Smooth muscle cell (in vitro differentiated cells): ENCODE results near the gene GALT. TPM values are rescaled to one million over a fixed set of nuclear protein-coding genes. Genes with fewer than 3 reads are reported as not detected.

Source experiments
- DNase-seq: peaks from one replicate; lab custom pipeline; 2025; ENCODE audit not compliant: unreplicated experiment; lab: John Stamatoyannopoulos, UW
- H2AFZ ChIP-seq: fragments of 200-600 bp; sonication (generic); 2 replicates; pipeline ENCODE4 v1.6.0; 2016; ENCODE audit warnings: antibody characterized with exemption, low read depth, mild to moderate bottlenecking
- H3F3A ChIP-seq: fragments of 200-600 bp; sonication (generic); 2 replicates; pipeline ENCODE4 v1.6.0; 2017; ENCODE audit warnings: antibody characterized with exemption, low read depth
- H3K27ac ChIP-seq: fragments of 200-600 bp; sonication (generic); 2 replicates; pipeline ENCODE4 v1.5.1; 2016; ENCODE audit warnings: low read depth, mild to moderate bottlenecking
- H3K27me3 ChIP-seq: fragments of 200-600 bp; sonication (generic); 2 replicates; pipeline ENCODE4 v1.6.1; 2016; ENCODE audit warnings: low read depth, mild to moderate bottlenecking
- H3K36me3 ChIP-seq: fragments of 200-600 bp; sonication (generic); 2 replicates; pipeline ENCODE4 v1.5.1; 2016; ENCODE audit warnings: low read depth
- H3K4me1 ChIP-seq: fragments of 200-600 bp; sonication (generic); 2 replicates; pipeline ENCODE4 v1.5.1; 2016; ENCODE audit warnings: low read depth
- H3K4me2 ChIP-seq: fragments of 200-600 bp; sonication (generic); 2 replicates; pipeline ENCODE4 v1.6.0; 2016; ENCODE audit warnings: mild to moderate bottlenecking
- H3K4me3 ChIP-seq: fragments of 200-600 bp; sonication (generic); 2 replicates; pipeline ENCODE4 v1.5.1; 2016; ENCODE audit warnings: mild to moderate bottlenecking
- H3K79me2 ChIP-seq: fragments of 200-600 bp; sonication (generic); 2 replicates; pipeline ENCODE4 v1.6.0; 2016; ENCODE audit warnings: low read depth, mild to moderate bottlenecking
- H3K9ac ChIP-seq: fragments of 200-600 bp; sonication (generic); 2 replicates; pipeline ENCODE4 v1.6.0; 2016; ENCODE audit warnings: low read depth
- H3K9me3 ChIP-seq: fragments of 200-600 bp; sonication (generic); replicated peaks from 2 replicates; pipeline ENCODE4 v1.5.1; 2016; ENCODE audit warnings: low read depth
- H4K20me1 ChIP-seq: fragments of 200-600 bp; sonication (generic); 2 replicates; pipeline ENCODE4 v1.6.0; 2016; ENCODE audit warnings: low read depth
- CTCF ChIP-seq: fragments of 200-600 bp; sonication (generic); IDR thresholded peaks from 2 replicates; pipeline ENCODE4 v1.5.1; 2017; ENCODE audit warnings: borderline replicate concordance, mild to moderate bottlenecking, antibody characterized with exemption; ENCODE audit not compliant: insufficient read depth, poor library complexity, severe bottlenecking
- WGBS: methylation state at CpG from one replicate; pipeline ENCODE4 v1.1.7; 2016; ENCODE audit warnings: low lambda C conversion rate; 5-methylcytosine and 5-hydroxymethylcytosine counted together
- polyA plus RNA-seq: library from polyadenylated mRNA; unstranded; fragments of >200 nt; fragmentation: Nextera tagmentation; extraction: Ambion mirVana; gene quantifications from 2 replicates; pipeline ENCODE4 v1.2.1, GENCODE V29; 2016
- total RNA-seq: library from RNA; depleted of rRNA; stranded (reverse); fragments of >200 nt; gene quantifications from 2 replicates; pipeline ENCODE4 v1.2.3, GENCODE V29; 2014

GALT gene
- total and polyA plus RNA-seq, 2 experiments from 2014 or later: 32.9 to 46.4 TPM

GRCh38 chr9:34655394-34655793 lies 8.9 kb downstream of the GALT start:
- no peak overlapping the region for H3K9ac ChIP-seq
- 72% methylated on average over 5 of the region's 5 CpGs for WGBS
- DNase-seq: no peak

GRCh38 chr9:34656992-34657391 lies 10.5 kb downstream of the GALT start:
- Histone ChIP-seq H3K9me3 (no peaks in the 10 kb centered on the region), H3F3A (peaks cover 7% of the 10 kb centered on the region), H3K79me2 (no peaks in the 10 kb centered on the region), H3K4me3 (no peak overlapping the region), H3K4me2 (no peak overlapping the region), H3K4me1 (peaks cover 19% of the 10 kb centered on the region), H3K9ac (no peak overlapping the region), H4K20me1 (no peaks in the 10 kb centered on the region), H2AFZ (no peak overlapping the region), H3K27ac (no peak overlapping the region), H3K27me3 (no peaks in the 10 kb centered on the region), H3K36me3 (no peaks in the 10 kb centered on the region)
- no peak for DNase-seq
- TF ChIP-seq CTCF: no peak
- 94% methylated on average over 5 of the region's 5 CpGs for WGBS

More at GRCh38 chr9:34655394-34655793, 8.9 kb downstream of the GALT start:
- no peak overlapping the region for H3K4me3 ChIP-seq
- no peak overlapping the region for H3K4me2 ChIP-seq
- H2AFZ ChIP-seq: no peak overlapping the region
- no peaks in the 10 kb centered on the region for H3K27me3 ChIP-seq
- H3K36me3 ChIP-seq: no peaks in the 10 kb centered on the region
- peaks cover 17% of the 10 kb centered on the region for H3F3A ChIP-seq
- no peaks in the 10 kb centered on the region for H3K9me3 ChIP-seq
- no peaks in the 10 kb centered on the region for H4K20me1 ChIP-seq
- peaks cover 19% of the 10 kb centered on the region for H3K4me1 ChIP-seq
- H3K27ac ChIP-seq: no peak overlapping the region
- no peaks in the 10 kb centered on the region for H3K79me2 ChIP-seq
- no peak for TF ChIP-seq CTCF

GRCh38 chr9:34658461-34658860 lies 12.0 kb downstream of the GALT start:
- H3F3A ChIP-seq: peaks cover 6% of the 10 kb centered on the region
- no peaks in the 10 kb centered on the region for H3K27me3 ChIP-seq
- 95% methylated on average over 14 of the region's 14 CpGs for WGBS
- H3K79me2 ChIP-seq: no peaks in the 10 kb centered on the region
- peaks cover 7% of the 10 kb centered on the region for H3K4me1 ChIP-seq
- DNase-seq: no peak
- no peaks in the 10 kb centered on the region for H3K36me3 ChIP-seq
- no peak overlapping the region for H3K4me3 ChIP-seq
- no peak overlapping the region for H3K9ac ChIP-seq
- no peak overlapping the region for H3K4me2 ChIP-seq
- H2AFZ ChIP-seq: no peak overlapping the region
- H4K20me1 ChIP-seq: no peaks in the 10 kb centered on the region
- H3K9me3 ChIP-seq: no peaks in the 10 kb centered on the region
- TF ChIP-seq CTCF: no peak
- H3K27ac ChIP-seq: no peak overlapping the region

GRCh38 chr9:34659592-34660253 lies 13.2 kb downstream of the GALT start:
- Histone ChIP-seq H3K27me3 (no peaks in the 10 kb centered on the region), H3K27ac (no peak overlapping the region), H3K9ac (no peak overlapping the region), H3K4me2 (no peak overlapping the region), H3K4me3 (no peak overlapping the region), H3K9me3 (no peaks in the 10 kb centered on the region), H3K36me3 (no peaks in the 10 kb centered on the region), H3F3A (peaks cover 6% of the 10 kb centered on the region), H4K20me1 (no peaks in the 10 kb centered on the region), H3K4me1 (peaks cover 4% of the 10 kb centered on the region), H2AFZ (no peak overlapping the region), H3K79me2 (no peaks in the 10 kb centered on the region)
- WGBS: 92% methylated on average over 8 of the region's 8 CpGs
- no peak for DNase-seq
- TF ChIP-seq CTCF: no peak
